GM19025 (cell line): ENCODE measurements around the gene MED8.
"Not testable (repeated sequence)": the region's sequence is repeated elsewhere in the genome, so short reads cannot be mapped to it uniquely, and the experiment has no call there.

Experiments used
- ATAC-seq: cut with Tn5 transposase; IDR thresholded peaks from one replicate; pipeline ENCODE4 v1.9.1; 2021; ENCODE audit warnings: mild to moderate bottlenecking, low read depth, moderate library complexity; ENCODE audit not compliant: unreplicated experiment

Gene MED8

DNA sequence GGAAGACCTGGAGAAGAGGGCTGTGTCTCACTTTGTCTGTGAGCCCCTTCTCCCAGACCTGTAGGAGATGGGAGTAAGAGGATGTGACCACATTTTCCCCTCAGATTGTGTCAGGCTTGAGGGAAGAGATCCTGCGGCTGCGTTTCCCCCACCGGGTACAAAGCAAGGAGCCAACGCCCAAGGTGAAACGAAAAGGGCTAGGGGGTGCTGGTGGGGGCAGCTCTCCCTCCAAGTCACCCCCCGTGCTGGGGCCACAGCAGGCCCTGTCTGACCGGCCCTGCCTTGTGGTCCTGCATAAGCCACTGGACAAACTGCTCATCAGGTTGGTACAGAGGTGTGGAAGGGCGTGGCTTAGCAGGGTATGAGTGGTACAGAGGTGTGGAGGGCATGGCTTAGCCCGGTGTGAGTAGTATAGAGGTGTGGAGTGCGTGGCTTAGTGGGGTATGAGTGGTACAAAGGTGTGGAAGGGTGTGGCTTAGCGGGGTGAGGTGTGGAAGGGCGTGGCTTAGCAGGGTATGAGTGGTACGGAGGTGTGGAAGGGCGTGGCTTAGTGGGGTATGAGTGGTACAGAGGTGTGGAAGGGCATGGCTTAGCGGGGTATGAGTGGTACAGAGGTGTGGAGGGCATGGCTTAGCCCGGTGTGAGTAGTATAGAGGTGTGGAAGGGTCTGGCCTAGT, 33.5 kb upstream of the MED8 start:
- ATAC-seq = no peak

DNA sequence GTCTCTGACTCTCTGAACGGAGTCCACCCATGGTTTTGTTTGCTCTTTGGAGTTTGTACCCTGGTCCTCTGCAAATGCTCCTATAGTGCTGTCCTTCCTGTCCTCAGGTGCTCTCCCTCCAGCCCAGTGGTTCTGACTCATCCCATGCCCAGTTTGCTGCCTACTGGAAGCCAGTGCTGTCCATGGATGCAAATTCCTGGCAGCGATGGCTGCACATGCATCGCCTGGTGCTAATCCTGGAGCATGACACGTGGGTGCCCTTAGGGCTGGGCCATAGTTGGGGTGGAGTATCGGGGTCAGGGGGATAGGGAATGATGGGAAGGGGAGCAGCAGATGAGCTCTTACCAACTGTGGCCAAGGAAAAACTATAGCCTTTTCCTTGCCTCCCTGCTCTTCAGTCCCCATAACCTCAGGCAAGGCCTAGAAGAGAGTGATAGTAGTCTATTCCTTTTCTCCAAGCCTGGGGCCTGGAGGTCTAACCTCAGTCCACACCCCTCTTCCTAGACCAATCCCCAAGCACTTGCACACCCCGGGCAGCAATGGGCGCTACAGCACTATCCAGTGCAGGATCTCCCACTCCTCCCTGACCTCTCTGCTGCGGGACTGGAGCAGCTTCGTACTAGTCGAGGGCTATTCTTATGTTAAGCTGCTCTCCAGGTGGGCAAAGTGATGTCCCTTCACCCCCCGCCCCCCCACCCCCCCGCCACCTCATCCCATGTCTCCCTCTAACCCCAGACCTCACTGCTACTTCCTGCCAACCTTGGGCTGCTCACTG, 32.6 kb upstream of the MED8 start:
- no peak for ATAC-seq

DNA sequence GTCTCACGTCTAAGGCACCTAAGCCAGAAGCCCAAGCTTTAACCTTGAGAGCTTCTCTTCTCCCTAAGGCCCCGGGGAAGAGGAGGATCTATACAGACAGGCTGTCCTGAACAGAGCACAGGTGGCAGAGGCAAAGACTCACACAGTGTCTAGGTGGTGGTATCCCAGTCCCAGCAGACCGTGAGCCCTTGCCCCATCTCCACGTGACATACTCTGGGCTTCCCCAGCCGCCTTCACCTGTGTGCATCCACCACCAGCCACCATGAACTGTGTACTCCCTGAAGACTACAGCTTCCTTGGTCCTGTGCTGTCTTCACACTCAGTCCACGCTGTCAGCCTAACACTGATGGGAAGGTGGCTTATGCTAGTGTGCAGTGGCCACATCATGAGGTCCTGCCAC, 31.8 kb upstream of the MED8 start:
- no peak for ATAC-seq

DNA sequence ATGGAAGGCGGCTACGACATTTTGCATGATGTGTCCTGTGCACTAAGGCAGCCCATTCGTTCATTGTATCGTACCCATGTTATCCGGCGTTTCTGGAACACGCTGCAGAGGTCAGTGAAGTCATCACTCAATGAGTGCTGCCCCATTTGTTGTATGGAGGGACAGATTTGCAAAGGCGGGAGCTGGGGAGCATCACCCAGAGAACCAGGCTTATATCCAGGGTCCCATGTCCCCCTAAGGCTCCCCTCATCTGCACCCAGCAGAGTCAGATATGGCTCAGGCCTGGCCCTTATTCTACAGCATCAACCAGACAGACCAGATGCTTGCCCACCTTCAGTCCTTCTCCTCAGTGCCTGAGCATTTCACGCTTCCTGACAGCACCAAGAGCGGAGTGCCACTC, 31.3 kb upstream of the MED8 start:
- ATAC-seq = no peak

DNA sequence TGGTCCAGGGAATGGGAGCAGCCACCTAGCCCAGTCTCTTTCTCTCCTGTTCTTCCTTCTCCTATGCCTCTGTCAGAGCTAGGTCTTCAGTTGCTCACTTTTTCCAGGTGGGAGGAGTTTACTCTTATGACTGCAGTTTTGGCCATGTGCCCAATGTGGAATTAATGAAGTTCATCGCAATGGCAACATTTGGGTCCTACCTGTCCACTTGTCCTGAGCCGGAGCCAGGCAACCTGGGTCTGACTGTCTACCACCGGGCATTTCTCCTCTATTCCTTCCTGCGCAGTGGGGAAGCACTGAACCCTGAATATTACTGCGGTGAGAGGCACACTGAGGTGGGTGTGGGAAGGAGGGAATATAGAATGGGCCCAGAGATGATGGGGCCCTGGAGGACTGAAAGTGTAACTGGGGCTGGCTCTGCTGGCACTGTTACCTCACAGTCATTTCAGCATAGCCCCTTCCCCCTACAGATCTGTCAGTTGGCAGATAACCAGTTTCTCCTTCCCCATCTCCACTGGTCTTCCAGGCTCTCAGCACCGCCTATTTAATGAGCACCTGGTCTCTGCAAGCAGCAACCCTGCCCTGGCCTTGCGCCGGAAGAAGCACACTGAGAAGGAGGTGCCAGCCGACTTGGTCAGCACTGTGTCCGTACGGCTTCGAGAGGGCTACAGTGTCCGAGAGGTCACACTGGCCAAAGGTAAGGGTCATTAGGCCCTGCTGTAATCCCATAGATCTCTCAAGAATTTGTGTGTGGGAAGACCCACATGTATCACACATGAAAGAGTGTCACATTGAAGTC, 30.2 kb upstream of the MED8 start:
- ATAC-seq = no peak

DNA sequence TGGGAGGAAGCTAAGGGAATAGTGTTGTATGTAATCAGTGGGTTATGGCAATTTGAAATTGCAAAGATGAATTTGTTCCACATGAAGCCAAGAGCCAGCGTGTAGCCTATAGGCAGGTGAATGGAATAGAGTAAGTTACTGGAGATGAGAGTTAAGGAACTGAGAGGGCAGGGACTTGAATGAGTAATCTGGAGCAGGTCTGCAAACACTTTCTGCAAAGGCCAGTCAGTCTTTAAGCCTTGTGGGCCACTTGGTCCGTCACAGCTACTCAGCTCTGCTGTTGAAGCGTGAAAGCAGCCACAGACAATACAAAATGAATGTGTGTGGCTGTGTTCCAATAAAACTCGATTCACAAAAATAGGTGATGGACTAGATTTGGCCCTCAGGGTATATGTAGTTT, 29.3 kb upstream of the MED8 start:
- no peak for ATAC-seq

DNA sequence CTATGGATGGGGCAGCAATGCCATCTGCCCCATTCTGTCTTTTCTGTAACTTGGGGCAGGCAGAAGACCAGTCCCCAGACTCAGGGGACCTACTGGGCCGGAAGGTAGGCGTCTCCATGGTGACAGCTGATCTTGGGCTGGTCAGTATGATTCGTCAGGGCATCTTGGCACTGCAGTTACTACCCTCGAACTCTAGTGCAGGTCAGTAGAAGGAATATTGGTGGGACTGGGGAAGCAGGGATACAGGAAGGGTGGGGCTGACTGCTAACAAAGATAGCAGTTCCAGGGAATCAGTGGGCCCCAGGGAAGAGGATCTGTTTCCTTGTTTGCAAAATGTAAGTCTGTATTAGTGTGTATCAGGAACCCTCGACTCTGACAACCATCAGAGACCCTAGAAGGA, 26.3 kb upstream of the MED8 start:
- ATAC-seq = no peak

DNA sequence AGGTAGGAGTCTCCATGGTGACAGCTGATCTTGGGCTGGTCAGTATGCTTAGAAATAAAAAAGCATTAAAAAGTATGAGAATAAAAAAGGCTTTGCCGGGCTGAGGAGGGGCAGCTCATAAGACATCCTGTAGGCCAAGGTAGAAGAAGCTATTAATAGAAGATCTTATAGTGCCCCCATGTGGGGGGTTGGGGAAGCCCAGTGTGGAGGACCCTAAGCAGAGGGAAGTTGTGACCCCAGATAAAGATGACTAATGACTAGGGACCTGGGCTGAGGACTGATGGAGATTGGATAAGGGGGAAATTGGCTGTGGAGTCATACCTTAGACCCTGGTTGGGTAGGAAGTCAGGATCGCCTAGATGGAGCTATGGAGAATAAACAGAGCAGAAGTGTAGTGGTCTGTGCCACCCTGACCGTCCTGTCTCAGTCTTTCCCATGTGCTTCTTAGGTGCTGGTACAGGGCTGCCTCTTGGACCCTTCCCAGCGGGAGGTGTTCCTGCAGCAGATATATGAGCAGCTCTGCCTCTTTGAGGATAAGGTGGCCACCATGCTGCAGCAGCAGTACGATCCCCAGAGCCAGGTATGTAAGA, 25.1 kb upstream of the MED8 start:
- no peak for ATAC-seq

DNA sequence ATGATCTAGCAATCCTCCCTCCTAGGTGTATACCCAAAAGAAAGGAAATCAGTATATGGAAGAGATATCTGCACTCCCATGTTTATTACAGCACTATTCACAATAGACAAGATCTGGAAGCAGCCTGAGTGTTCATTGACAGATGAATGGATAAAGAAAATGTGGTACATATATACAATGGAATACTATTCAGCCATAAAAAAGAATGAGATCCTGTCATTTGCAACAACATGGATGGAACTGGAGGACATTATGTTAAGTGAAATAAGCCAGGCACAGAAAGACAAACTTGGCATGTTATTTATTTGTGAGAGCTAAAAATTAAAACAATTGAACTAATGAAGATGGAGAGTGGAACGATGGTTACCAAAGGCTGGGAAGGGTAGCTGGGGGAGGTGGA, 23.8 kb upstream of the MED8 start:
- not testable (repeated sequence) for ATAC-seq

DNA sequence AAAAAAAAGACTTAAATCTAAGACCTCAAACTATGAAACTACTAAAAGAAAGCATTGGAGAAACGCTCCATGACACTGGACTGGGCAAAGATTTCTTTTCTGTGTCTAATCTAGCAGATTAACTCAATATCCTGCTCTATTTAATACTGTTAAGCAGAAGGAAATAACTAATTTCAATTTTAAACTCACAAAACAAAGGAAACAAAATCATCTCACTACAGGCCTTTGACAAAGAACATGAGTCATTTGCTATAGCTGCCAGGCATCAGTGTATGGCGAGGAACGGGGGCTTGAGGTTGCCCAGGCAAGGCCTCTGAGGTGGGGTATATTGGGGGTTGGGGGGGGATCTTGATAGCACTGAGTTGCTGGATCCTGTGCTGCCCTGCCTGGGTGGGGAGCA, 21.0 kb upstream of the MED8 start:
- ATAC-seq = no peak

DNA sequence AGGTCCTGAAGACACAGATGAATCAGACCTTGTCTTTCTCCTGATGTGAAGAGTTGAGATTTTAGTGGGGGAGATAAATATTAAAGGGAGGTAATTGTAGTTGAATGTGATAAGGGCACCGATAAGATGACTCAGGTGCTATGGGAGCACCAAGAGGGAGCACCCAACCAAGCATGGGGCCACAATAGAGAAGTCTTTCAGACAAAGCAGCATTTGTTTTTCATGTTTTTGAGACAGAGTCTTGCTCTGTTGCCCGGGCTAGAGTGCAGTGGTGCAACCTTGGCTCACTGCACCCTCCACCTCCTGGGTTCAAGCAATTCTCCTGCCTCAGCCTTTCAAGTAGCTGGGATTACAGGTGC, 16.3 kb upstream of the MED8 start:
- ATAC-seq = no peak

DNA sequence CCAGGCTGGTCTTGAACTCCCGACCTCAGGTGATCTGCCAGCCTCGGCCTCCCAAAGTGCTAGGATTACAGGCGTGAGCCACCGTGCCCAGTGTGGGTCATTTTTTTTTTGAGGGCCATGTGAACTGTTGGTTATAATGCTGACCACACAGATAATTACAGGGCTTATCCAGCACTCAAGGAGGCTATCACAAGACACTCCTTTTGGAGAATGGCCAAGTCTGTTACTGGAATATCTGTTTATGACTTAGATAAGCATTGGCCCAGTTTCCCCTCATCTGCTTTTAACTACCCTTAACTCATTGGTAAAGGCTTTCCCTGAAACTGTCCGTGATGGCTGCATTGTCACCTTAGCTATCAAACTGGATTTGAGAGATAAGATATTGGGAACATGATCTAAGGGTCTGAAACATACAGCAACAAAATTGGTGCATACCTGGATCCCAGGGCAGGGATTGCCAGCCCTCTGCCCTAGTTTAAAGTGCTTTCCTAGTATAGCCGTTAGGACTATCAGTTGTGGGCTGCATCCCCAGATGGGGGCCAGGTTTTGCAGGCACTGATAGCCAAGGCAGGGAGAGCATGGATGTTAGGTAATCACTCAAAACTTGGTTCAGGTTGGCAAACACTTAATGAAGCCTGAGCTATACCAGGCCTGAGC, 15.7 kb upstream of the MED8 start:
- no peak for ATAC-seq

DNA sequence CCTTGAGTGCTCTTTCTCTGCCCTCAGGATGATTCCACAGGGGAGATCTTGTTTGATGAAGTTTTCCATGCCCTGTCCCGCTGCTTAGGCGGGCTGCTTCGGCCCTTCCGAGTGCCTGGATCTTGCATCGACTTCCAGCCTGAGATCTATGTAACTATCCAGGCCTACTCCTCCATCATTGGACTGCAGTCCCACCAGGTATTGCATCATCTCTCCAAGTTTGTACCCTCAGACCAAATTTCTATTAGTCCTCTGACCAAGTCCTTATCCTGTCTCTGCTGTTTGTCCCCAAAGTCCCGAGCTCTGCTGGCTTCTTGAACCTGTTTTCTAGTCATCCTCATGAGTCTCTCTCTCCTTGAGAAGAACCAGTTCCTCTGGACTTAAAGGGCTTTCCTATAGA, 14.8 kb upstream of the MED8 start:
- no peak for ATAC-seq

DNA sequence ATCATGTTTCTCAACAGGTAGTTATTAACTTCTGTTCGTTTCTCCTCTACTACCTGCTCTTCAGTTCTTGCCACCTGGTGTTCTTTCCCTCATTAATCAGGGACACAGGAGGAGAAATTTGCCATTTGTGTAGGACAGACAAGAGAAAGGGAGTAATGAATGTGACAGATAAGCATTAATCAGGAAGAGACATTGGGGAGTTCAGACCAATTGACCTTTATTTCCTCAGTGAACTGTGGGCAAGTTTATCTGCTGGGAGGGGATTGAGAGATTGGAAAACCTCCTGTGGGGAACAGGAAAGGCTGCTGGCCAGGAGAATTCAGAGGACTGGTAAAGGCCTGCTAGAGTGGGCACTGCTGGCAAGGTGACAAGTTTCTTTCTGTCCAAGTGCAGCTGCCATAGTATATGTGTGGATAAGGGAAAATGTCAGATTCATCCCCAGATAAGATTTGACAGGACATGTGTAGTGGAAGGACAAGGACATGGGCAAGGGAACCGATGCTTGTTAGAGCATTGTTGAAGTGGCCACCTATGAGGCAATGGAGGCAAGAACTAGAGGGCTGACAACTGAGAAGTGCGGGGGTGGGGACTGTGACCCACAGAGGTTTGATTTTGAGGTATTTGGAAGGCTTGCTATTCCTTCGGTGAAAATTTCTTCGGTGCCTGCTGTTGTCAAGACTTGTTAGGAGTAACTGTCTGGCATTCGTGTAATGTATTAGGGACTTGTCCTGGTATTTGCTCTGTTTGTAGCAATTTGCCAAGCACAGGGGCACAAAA, 12.7 kb upstream of the MED8 start:
- no peak for ATAC-seq

DNA sequence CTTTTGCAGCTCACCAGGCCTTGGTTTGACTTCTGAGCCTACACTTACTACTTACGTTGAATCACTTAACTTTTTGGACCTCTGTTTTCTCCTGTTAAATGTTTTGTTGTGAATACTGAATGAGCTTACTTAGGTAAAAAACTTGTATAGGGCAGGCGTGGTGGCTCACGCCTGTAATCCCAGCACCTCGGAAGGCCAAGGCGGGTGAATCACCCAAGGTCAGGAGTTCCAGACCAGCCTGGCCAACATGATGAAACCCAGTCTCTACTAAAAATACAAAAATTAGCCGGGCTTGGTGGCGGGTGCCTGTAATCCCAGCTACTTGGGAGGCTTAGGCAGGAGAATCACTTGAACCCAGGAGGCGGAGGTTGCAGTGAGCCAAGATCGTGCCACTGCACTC, 10.8 kb upstream of the MED8 start:
- not testable (repeated sequence) for ATAC-seq

DNA sequence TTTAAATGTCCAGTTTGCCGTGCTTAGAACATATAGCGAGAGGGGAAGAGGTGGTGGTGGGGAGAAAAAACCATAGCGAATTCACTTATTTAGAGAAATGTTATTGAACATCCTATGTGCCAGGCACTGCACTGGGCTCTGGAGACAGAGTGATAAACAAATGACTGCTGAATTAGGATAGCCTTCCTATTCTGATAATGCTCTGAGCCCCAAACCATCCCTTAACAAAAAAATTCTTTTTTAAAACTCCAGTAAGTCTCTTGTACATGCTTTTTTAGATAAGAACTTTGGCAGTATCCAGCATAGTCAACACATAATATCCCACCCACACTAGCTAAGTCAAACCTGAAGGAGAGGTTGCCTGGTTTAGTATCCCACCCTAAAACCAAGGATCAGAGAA, 8.6 kb upstream of the MED8 start:
- no peak for ATAC-seq

DNA sequence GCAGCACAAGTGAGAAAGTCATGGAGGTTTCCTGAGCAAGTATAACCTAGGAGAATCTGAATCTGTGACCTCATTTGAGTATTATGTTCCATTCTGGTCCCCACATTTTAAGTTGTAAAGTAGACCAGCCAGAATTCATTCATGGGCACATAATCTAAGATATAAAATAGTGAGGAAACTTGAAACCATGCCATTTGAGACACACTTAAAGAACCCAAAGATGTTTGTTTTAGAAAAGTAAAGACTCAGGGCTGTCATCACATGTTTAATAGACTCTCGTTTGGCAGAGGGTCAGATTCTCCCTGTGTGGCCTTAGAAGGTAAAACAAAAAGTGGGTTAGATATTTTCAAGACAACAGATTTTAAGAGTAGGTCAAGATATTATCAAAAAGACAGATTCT, 6.5 kb upstream of the MED8 start:
- ATAC-seq = no peak

DNA sequence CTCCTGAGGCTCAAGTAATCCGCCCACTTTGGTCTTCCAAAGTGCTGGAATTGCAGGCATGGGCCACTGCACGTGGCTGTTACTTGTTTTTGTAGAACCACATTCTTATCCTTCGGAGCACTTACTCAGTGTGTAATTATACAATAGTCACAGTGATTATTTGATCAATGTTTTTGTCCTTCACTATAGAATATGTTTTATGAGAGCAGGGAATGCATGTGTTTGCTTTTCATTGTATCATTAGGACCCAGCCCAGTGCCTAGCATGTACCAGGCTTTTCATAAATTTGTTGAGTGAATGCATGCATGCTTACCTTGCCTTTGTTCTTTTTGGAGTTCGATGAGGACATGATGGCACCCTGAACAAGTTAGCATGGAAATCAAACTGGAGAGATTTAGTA, 5.9 kb upstream of the MED8 start:
- ATAC-seq = no peak

DNA sequence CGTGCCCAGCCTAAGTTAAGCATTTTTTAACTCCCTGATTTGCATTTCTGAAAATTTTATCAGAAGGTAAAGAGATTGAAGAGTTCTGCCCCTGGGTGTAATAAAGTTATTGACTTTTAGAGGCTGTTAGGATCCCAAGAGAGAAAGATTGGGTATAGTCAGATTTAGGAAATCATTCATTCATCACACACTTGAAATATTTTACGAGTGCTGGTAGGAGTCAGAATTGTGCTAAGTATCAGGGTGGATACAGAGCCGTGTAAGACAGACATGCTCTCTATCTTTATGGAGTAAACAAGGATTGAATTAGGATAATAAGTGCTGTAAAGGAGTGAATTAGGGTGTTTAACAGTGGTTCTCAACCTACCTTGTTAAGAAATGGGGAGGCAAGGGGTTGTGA, 3.1 kb upstream of the MED8 start:
- ATAC-seq = no peak

DNA sequence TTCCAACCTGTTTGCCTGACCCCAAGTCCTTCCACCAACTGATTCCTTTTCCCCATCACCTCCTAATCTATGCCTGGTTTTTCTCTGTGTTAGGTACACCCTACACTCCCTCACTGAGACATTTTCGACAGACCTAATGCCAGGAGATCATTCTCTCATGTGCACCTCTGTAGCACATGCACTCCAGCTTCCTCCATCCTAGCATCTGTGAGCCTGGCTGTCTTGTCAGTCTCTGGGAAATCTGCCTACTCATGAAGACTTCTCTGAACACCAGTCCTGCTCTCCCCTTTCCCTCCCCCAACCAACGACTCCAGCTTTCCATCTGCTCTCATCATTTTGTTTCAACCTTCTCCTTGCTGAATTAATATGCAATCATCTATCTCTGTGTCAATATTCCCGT, 987 bp downstream of the MED8 start:
- ATAC-seq = no peak
